HG03135 (cell line): ENCODE measurements around the gene AATF.

Experiments used
- ATAC-seq: cut with Tn5 transposase; IDR thresholded peaks from one replicate; pipeline ENCODE4 v1.9.1; 2021; ENCODE audit warnings: mild to moderate bottlenecking, moderate library complexity; ENCODE audit not compliant: unreplicated experiment

AATF gene

GRCh38 chr17:36930583-36930900, 18.2 kb upstream of the AATF start:
- ATAC-seq = no peak

- no peak for ATAC-seq
Observed at GRCh38 chr17:36931096-36931696, 17.6 kb upstream of the AATF start.

- no peak for ATAC-seq
Observed at GRCh38 chr17:36931697-36932382, 16.9 kb upstream of the AATF start.

- ATAC-seq = no peak
Observed at GRCh38 chr17:36932383-36932693, 16.4 kb upstream of the AATF start.

- no peak for ATAC-seq
Observed at GRCh38 chr17:36932694-36933511, 15.9 kb upstream of the AATF start.

- no peak for ATAC-seq
Observed at GRCh38 chr17:36933512-36934143, 15.1 kb upstream of the AATF start.

- ATAC-seq = no peak
Observed at GRCh38 chr17:36934144-36934691, 14.5 kb upstream of the AATF start.

GRCh38 chr17:36934692-36935630, 13.8 kb upstream of the AATF start:
- ATAC-seq = no peak

- ATAC-seq = no peak
Observed at GRCh38 chr17:36935671-36936454, 12.9 kb upstream of the AATF start.

- no peak for ATAC-seq
Observed at GRCh38 chr17:36936455-36937000, 12.2 kb upstream of the AATF start.

GRCh38 chr17:36937001-36937958, 11.5 kb upstream of the AATF start, which contains the start of gene LHX1:
Gene LHX1 (plus strand): TSS chr17:36937475. CDS start chr17:36938198, 723 bp downstream.
- no peak for ATAC-seq

- ATAC-seq = no peak
Observed at GRCh38 chr17:36937959-36938565, 10.7 kb upstream of the AATF start.

GRCh38 chr17:36938566-36939051, 10.1 kb upstream of the AATF start:
- ATAC-seq = no peak

GRCh38 chr17:36939052-36939801, 9.5 kb upstream of the AATF start:
- ATAC-seq = no peak

- ATAC-seq = no peak
Observed at GRCh38 chr17:36939802-36940312, 8.9 kb upstream of the AATF start.
